ENCODE results near the gene CAPS2. TPM values are rescaled to one million over a fixed set of nuclear protein-coding genes. Genes with fewer than 3 reads are reported as not detected.

CAPS2 gene
- polyA plus RNA-seq, 1 donor from 2014 or later, result 2.1 TPM

DNA sequence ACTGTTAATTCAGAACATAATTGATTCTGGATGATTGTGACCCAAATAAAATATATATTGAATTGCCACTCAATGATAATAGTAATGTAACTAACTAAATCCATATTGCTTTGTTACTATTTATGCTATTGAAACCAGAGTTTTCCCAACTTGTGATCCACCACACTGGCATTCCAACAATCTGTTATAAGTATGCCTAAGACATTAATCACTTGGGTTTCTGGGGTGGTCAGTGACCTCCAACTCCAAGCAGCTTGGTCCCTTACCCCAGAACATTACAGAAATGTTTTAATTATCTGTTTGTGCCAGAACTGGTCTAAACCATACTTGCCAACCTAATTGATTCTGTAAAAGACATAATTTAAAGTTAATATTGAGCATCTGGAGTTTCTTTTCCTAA lies 14.6 kb downstream of the CAPS2 start:
- Histone ChIP-seq H3K27ac (ENCODE audit: low read length) (no peak overlapping the region), H3K27me3 (ENCODE audit: insufficient read depth, low read depth, low read length) (no peaks in the 10 kb centered on the region), H4K20me1 (ENCODE audit: insufficient read depth) (no peaks in the 10 kb centered on the region), H3F3A (ENCODE audit: insufficient read depth, low read length, poor library complexity, severe bottlenecking) (no peaks in the 10 kb centered on the region), H2AFZ (ENCODE audit: low read depth, low read length) (no peak overlapping the region), H3K9me2 (ENCODE audit: insufficient read depth, low read length) (no peaks in the 10 kb centered on the region), H3K4me2 (ENCODE audit: low read length) (no peak overlapping the region), H3K4me3 (ENCODE audit: low read length) (no peak overlapping the region), H3K9me3 (ENCODE audit: low read length) (no peaks in the 10 kb centered on the region), H3K9ac (ENCODE audit: low read length) (no peak overlapping the region), H3K79me2 (replicated peaks; ENCODE audit: insufficient read depth, low read length) (no peaks in the 10 kb centered on the region), H3K36me3 (ENCODE audit: insufficient read depth, low read length) (no peaks in the 10 kb centered on the region)
- TF ChIP-seq, protein P1, sequence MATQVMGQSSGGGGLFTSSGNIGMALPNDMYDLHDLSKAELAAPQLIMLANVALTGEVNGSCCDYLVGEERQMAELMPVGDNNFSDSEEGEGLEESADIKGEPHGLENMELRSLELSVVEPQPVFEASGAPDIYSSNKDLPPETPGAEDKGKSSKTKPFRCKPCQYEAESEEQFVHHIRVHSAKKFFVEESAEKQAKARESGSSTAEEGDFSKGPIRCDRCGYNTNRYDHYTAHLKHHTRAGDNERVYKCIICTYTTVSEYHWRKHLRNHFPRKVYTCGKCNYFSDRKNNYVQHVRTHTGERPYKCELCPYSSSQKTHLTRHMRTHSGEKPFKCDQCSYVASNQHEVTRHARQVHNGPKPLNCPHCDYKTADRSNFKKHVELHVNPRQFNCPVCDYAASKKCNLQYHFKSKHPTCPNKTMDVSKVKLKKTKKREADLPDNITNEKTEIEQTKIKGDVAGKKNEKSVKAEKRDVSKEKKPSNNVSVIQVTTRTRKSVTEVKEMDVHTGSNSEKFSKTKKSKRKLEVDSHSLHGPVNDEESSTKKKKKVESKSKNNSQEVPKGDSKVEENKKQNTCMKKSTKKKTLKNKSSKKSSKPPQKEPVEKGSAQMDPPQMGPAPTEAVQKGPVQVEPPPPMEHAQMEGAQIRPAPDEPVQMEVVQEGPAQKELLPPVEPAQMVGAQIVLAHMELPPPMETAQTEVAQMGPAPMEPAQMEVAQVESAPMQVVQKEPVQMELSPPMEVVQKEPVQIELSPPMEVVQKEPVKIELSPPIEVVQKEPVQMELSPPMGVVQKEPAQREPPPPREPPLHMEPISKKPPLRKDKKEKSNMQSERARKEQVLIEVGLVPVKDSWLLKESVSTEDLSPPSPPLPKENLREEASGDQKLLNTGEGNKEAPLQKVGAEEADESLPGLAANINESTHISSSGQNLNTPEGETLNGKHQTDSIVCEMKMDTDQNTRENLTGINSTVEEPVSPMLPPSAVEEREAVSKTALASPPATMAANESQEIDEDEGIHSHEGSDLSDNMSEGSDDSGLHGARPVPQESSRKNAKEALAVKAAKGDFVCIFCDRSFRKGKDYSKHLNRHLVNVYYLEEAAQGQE (IDR thresholded peaks at IDR 0.05; ENCODE audit: borderline replicate concordance), result no peak
- no peak for TF ChIP-seq TAF1 (IDR thresholded peaks at IDR 0.05; ENCODE audit: low read depth)
- no peak for TF ChIP-seq RAD21 (conservative IDR thresholded peaks at IDR 0.05)
- TF ChIP-seq MXI1 (conservative IDR thresholded peaks at IDR 0.05; ENCODE audit: poor library complexity, severe bottlenecking), result no peak
- no peak for TF ChIP-seq EP300 (conservative IDR thresholded peaks at IDR 0.05; ENCODE audit: poor library complexity, severe bottlenecking)
- no peak for TF ChIP-seq EZH2 (IDR thresholded peaks at IDR 0.05; ENCODE audit: borderline replicate concordance, insufficient read depth, low read length, poor library complexity, severe bottlenecking)
- TF ChIP-seq, protein P2, sequence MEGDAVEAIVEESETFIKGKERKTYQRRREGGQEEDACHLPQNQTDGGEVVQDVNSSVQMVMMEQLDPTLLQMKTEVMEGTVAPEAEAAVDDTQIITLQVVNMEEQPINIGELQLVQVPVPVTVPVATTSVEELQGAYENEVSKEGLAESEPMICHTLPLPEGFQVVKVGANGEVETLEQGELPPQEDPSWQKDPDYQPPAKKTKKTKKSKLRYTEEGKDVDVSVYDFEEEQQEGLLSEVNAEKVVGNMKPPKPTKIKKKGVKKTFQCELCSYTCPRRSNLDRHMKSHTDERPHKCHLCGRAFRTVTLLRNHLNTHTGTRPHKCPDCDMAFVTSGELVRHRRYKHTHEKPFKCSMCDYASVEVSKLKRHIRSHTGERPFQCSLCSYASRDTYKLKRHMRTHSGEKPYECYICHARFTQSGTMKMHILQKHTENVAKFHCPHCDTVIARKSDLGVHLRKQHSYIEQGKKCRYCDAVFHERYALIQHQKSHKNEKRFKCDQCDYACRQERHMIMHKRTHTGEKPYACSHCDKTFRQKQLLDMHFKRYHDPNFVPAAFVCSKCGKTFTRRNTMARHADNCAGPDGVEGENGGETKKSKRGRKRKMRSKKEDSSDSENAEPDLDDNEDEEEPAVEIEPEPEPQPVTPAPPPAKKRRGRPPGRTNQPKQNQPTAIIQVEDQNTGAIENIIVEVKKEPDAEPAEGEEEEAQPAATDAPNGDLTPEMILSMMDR (IDR thresholded peaks at IDR 0.05; ENCODE audit: poor library complexity, severe bottlenecking), result no peak
- no peak for TF ChIP-seq SMC3 (conservative IDR thresholded peaks at IDR 0.05; ENCODE audit: poor library complexity)
- no peak for TF ChIP-seq POLR2AphosphoS5 (IDR thresholded peaks at IDR 0.05)

DNA sequence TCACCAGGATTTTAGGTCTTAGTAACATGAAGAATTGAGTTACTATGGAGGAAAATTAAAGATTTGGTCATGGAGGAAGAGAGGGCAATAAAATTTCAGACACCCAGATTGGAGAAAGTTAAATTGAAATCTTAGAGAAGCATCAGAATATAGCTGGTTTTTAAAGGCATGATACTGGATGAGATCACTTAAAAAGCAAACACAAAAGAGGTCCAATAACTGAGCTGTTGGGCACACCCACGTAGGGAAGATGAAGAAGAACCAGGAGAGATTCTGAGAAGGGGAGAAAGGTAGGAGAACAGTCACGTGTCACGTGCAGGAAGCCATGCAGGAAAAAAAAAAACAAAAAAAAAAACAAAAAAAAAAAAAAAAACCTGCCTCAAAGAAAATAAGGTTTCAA lies 18.8 kb downstream of the CAPS2 start:
- no peak overlapping the region for H3K9ac ChIP-seq (ENCODE audit: low read length)
- TF ChIP-seq EZH2 (IDR thresholded peaks at IDR 0.05; ENCODE audit: borderline replicate concordance, insufficient read depth, low read length, poor library complexity, severe bottlenecking) (no peak), EP300 (conservative IDR thresholded peaks at IDR 0.05; ENCODE audit: poor library complexity, severe bottlenecking) (no peak), SMC3 (conservative IDR thresholded peaks at IDR 0.05; ENCODE audit: poor library complexity) (no peak), TAF1 (IDR thresholded peaks at IDR 0.05; ENCODE audit: low read depth) (no peak), RAD21 (conservative IDR thresholded peaks at IDR 0.05) (no peak), POLR2AphosphoS5 (IDR thresholded peaks at IDR 0.05) (no peak), MXI1 (conservative IDR thresholded peaks at IDR 0.05; ENCODE audit: poor library complexity, severe bottlenecking) (no peak)
- TF ChIP-seq, protein P2 (IDR thresholded peaks at IDR 0.05; ENCODE audit: poor library complexity, severe bottlenecking), result no peak
- TF ChIP-seq, protein P1 (IDR thresholded peaks at IDR 0.05; ENCODE audit: borderline replicate concordance), result no peak
- no peak overlapping the region for H3K27ac ChIP-seq (ENCODE audit: low read length)
- H3K79me2 ChIP-seq (replicated peaks; ENCODE audit: insufficient read depth, low read length), result no peaks in the 10 kb centered on the region
- no peaks in the 10 kb centered on the region for H3K27me3 ChIP-seq (ENCODE audit: insufficient read depth, low read depth, low read length)
- no peaks in the 10 kb centered on the region for H3F3A ChIP-seq (ENCODE audit: insufficient read depth, low read length, poor library complexity, severe bottlenecking)
- no peaks in the 10 kb centered on the region for H3K9me3 ChIP-seq (ENCODE audit: low read length)
- H3K9me2 ChIP-seq (ENCODE audit: insufficient read depth, low read length), result no peaks in the 10 kb centered on the region
- H2AFZ ChIP-seq (ENCODE audit: low read depth, low read length), result no peak overlapping the region
- H3K36me3 ChIP-seq (ENCODE audit: insufficient read depth, low read length), result no peaks in the 10 kb centered on the region
- no peak overlapping the region for H3K4me2 ChIP-seq (ENCODE audit: low read length)
- H3K4me3 ChIP-seq (ENCODE audit: low read length), result no peak overlapping the region
- H4K20me1 ChIP-seq (ENCODE audit: insufficient read depth), result no peaks in the 10 kb centered on the region

All from neural cell (in vitro differentiated cells).